ENCODE results near the gene TRABD. TPM values are rescaled to one million over a fixed set of nuclear protein-coding genes. Genes with fewer than 3 reads are reported as not detected.

The TRABD gene, protein sequence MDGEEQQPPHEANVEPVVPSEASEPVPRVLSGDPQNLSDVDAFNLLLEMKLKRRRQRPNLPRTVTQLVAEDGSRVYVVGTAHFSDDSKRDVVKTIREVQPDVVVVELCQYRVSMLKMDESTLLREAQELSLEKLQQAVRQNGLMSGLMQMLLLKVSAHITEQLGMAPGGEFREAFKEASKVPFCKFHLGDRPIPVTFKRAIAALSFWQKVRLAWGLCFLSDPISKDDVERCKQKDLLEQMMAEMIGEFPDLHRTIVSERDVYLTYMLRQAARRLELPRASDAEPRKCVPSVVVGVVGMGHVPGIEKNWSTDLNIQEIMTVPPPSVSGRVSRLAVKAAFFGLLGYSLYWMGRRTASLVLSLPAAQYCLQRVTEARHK
- total RNA-seq: 40.7 and 52.0 TPM in 2 replicates

DNA sequence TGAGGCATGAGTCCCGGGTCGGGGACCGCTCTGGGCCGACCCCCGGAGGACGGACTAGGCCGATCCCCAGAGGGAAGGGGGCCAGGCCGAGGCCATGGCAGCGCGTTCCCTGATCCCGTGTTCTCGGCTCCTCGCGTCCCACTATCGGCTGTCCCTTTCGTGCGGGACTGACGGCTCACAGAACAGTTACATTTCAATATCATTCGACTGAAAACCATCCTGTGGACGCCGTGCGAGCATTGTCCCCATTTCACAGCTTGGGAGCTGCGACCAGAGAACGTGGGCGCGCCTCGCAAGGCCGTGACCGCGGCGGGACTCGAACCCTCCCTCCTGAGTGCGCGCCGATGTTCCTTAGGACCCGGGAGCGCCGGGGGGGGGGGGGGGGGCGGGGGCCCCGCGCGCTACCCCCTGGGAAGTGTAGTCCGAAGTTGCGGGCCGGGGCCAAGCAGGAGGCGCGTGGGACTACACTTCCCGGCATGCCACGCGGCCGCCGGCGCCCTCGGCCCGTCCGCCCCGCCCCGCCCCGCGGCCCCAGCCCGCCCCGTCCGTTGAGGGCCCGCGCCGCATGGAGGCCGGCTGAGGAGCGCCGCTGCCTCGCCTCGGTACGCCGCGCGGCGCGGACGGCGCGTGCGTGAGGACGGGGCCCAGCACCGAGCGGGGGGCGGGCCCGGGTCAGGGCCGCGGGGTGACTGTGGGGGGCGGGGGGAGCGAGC is at the start of gene TRABD:
Gene TRABD (plus strand): TSS at position 539 of the 713 bp plus-strand sequence. CDS start 7,148 bp downstream, outside the sequence.

GRCh38 chr22:50170453-50171318 is 15.0 kb upstream of the TRABD start, which contains the start of gene PANX2:
Gene PANX2 (plus strand): TSS chr22:50170731. CDS start chr22:50170731, 0 bp downstream.

GRCh38 chr22:50200461-50201190 is 14.9 kb downstream of the TRABD start, which contains the start of gene SELENOO:
Gene SELENOO (plus strand): TSS chr22:50201011. CDS start chr22:50201037, 26 bp downstream.

GRCh38 chr22:50244420-50245213 is 58.9 kb downstream of the TRABD start, which contains the start of gene TUBGCP6:
Gene TUBGCP6 (minus strand): TSS chr22:50245023. CDS start chr22:50244459, 564 bp downstream.

Other genes starting within 250 kb of the TRABD start
- gene PIM3, start 225.1 kb upstream of the TRABD start, total RNA-seq: 53.3 and 63.8 TPM in 2 replicates
- gene IL17REL, start 173.1 kb upstream of the TRABD start, total RNA-seq: not detected in 2 replicates
- gene TTLL8, start 127.6 kb upstream of the TRABD start, total RNA-seq: not detected in 2 replicates
- gene MLC1, start 100.5 kb upstream of the TRABD start, total RNA-seq: 0.07 TPM in 1 of 2 replicates, not detected in the other
- under 0.01 and 0.85 TPM in 2 replicates for gene MOV10L1, start 95.9 kb upstream of the TRABD start, total RNA-seq
- 0.68 and 1.4 TPM in 2 replicates for gene PANX2, start 15.2 kb upstream of the TRABD start, total RNA-seq
- gene SELENOO, start 15.1 kb downstream of the TRABD start, total RNA-seq: 20.8 and 22.6 TPM in 2 replicates
- gene TUBGCP6, start 59.1 kb downstream of the TRABD start, total RNA-seq: 15.0 and 29.8 TPM in 2 replicates
- gene HDAC10, start 65.4 kb downstream of the TRABD start, total RNA-seq: 9.2 and 23.9 TPM in 2 replicates
- 9.2 and 18.4 TPM in 2 replicates for gene MAPK12, start 75.8 kb downstream of the TRABD start, total RNA-seq
- 2.7 and 9.5 TPM in 2 replicates for gene MAPK11, start 84.5 kb downstream of the TRABD start, total RNA-seq
- gene PLXNB2, start 121.7 kb downstream of the TRABD start, total RNA-seq: 96.0 and 396 TPM in 2 replicates
- gene DENND6B, start 141.1 kb downstream of the TRABD start, total RNA-seq: 0.68 and 2.3 TPM in 2 replicates
- 43.1 and 67.0 TPM in 2 replicates for gene PPP6R2, start 157.4 kb downstream of the TRABD start, total RNA-seq